Measurements from ENCODE around the gene PCMTD2. TPM values are rescaled to one million over a fixed set of nuclear protein-coding genes. Genes with fewer than 3 reads are reported as not detected.

The PCMTD2 gene
- total and polyA plus RNA-seq, 2 of the 8 experiments (the other 6 are each of a cell fraction or from before 2014, with no cell fraction given), result 21.4 to 55.1 TPM

- H3K27me3 ChIP-seq (replicated peaks in 1 of 4; ENCODE audit: control insufficient read depth in 3 of 4, extremely low read depth in 1 of 4, insufficient read depth in 3 of 4, low read length in 3 of 4), result no peaks in the 10 kb centered on the region
- H4K8ac ChIP-seq (ENCODE audit: extremely low read depth, insufficient read depth, low read length), result no peak overlapping the region
- H4K5ac ChIP-seq (ENCODE audit: insufficient read length, low read depth, low read length), result no peak overlapping the region
- no peaks in the 10 kb centered on the region for H3K9me3 ChIP-seq (ENCODE audit: insufficient read depth in 2 of 2, low read depth in 1 of 2, low read length in 1 of 2)
- no peak overlapping the region for H3K4me2 ChIP-seq (ENCODE audit: insufficient read depth in 1 of 2, low read depth in 2 of 2, low read length in 2 of 2)
- peaks cover 0 to 12% (median 10%) of the 10 kb centered on the region in 4 experiments; a peak in 6 of 7 replicates for H3K4me1 ChIP-seq (replicated peaks in 1 of 4; ENCODE audit: control insufficient read depth in 3 of 4, insufficient read depth in 4 of 4, low read length in 3 of 4)
- no peak overlapping the region for H4K91ac ChIP-seq (replicated peaks; ENCODE audit: insufficient read length, low read length)
- H2BK120ac ChIP-seq (replicated peaks; ENCODE audit: low read depth, low read length), result no peak overlapping the region
- H3K23ac ChIP-seq (ENCODE audit: insufficient read length), result no peak overlapping the region
- ChIA-PET POLR2A (ENCODE audit: partially characterized antibody) (interaction anchor here (0.8 kb wide), 1 partner anchor 37 kb away, joined by 4 read pairs; no protein-coding TSS in a partner anchor), CTCF (ENCODE audit: partially characterized antibody) (interaction anchor here (0.6 to 3.9 kb wide), 5 partner anchors 12 to 648 kb away, joined by 3 to 41 read pairs (median 30); partner anchors contain the start of gene PCMTD2)
- TF ChIP-seq CBX8 (IDR thresholded peaks at IDR 0.05; ENCODE audit: borderline replicate concordance, low read depth, low read length), result no peak
- TF ChIP-seq KDM1A (IDR thresholded peaks at IDR 0.05; ENCODE audit: borderline replicate concordance, low read length), result no peak
- no peak for TF ChIP-seq MAX (IDR thresholded peaks at IDR 0.05)
- no peak for TF ChIP-seq BCL11A (IDR thresholded peaks at IDR 0.05; ENCODE audit: low read depth in 2 of 2, low read length in 2 of 2)
- TF ChIP-seq BACH1 (IDR thresholded peaks at IDR 0.05; ENCODE audit: low read length), result no peak
- no peak for TF ChIP-seq KDM5A (IDR thresholded peaks at IDR 0.05; ENCODE audit: low read length)
- no peak for TF ChIP-seq PHF8 (conservative IDR thresholded peaks at IDR 0.05; ENCODE audit: low read depth, low read length)
- TF ChIP-seq HDAC6 (IDR thresholded peaks at IDR 0.05; ENCODE audit: low read depth, low read length), result no peak
- no peak for TF ChIP-seq YY1 (IDR thresholded peaks at IDR 0.05; ENCODE audit: low read depth, low read length)
- TF ChIP-seq ZNF274 (IDR thresholded peaks at IDR 0.05; ENCODE audit: borderline replicate concordance, extremely low read depth, low read length), result no peak
- TF ChIP-seq EP300 (IDR thresholded peaks at IDR 0.05; ENCODE audit: borderline replicate concordance in 1 of 2, low read depth in 2 of 2, low read length in 2 of 2), result no peak
- no peak for TF ChIP-seq SAP30 (IDR thresholded peaks at IDR 0.05; ENCODE audit: insufficient read depth, insufficient replicate concordance, low read length)
- no peak for TF ChIP-seq E2F6 (IDR thresholded peaks at IDR 0.05)
- no peaks in the 10 kb centered on the region for H4K20me1 ChIP-seq (replicated peaks in 1 of 2; ENCODE audit: control insufficient read depth in 1 of 2, insufficient read depth in 2 of 2, low read length in 2 of 2)
- no peak overlapping the region; the same call in 1 of the 2 replicates for H2BK5ac ChIP-seq (ENCODE audit: low read depth, low read length)
- no peak for FAIRE-seq
- no peak overlapping the region for H2BK20ac ChIP-seq (ENCODE audit: low read length)
- H3K4ac ChIP-seq (replicated peaks; ENCODE audit: insufficient read length, low read depth, low read length), result no peak overlapping the region
- no peaks in the 10 kb centered on the region for H3K79me2 ChIP-seq (ENCODE audit: control insufficient read depth in 1 of 2, insufficient read depth in 2 of 2, low read length in 2 of 2)
- H2AK5ac ChIP-seq (ENCODE audit: low read depth, low read length), result 0 out of 2 replicates have a peak overlapping the region, but pooled peaks have one; percentile 85
- no peak for DNase-seq (ENCODE audit: low read depth in 1 of 2, low spot score in 2 of 2)
- no peak overlapping the region for H3K4me3 ChIP-seq (ENCODE audit: extremely low read depth in 1 of 4, insufficient read depth in 2 of 4, low read depth in 3 of 4, low read length in 4 of 4)
- no peak overlapping the region for H2BK15ac ChIP-seq (ENCODE audit: low read length)
- H2BK12ac ChIP-seq (ENCODE audit: low read depth, low read length), result no peak overlapping the region
- H3K36me3 ChIP-seq (ENCODE audit: control insufficient read depth in 2 of 4, insufficient read depth in 4 of 4, low read length in 3 of 4), result no peaks in the 10 kb centered on the region
- 80% methylated on average over 14 of the region's 14 CpGs; no CpG with 5 or more reads in 1 of the 2 experiments for WGBS, 2 experiments (ENCODE audit: extremely low coverage in 1 of 2, insufficient coverage in 1 of 2, insufficient read length in 1 of 2, insufficient replicate concordance in 2 of 2, low coverage in 1 of 2, low lambda C conversion rate in 2 of 2, missing lambda C conversion rate in 1 of 2)
- no peak overlapping the region for H3K9ac ChIP-seq (replicated peaks in 1 of 4; ENCODE audit: extremely low read depth in 1 of 4, low read depth in 3 of 4, low read length in 3 of 4)
- H3K14ac ChIP-seq (ENCODE audit: insufficient read length), result no peak overlapping the region
- no peak overlapping the region for H3K27ac ChIP-seq (ENCODE audit: low read depth, low read length)
- no peaks in the 10 kb centered on the region for H3K23me2 ChIP-seq (ENCODE audit: low read depth, low read length)
- no peaks in the 10 kb centered on the region for H3K79me1 ChIP-seq (ENCODE audit: low read depth, low read length)
- H3K18ac ChIP-seq (ENCODE audit: extremely low read depth, low read length), result no peak overlapping the region
- no peak overlapping the region for H2AFZ ChIP-seq (ENCODE audit: low read length)
- no peak overlapping the region for H3K56ac ChIP-seq (replicated peaks; ENCODE audit: insufficient read length, low read depth, low read length)
These were observed 30.4 kb upstream of the PCMTD2 start for GRCh38 chr20:64225171-64225595.
